GM23248 (cell line): ENCODE results near the gene SEMA4C. TPM values are rescaled to one million over a fixed set of nuclear protein-coding genes. Genes with fewer than 3 reads are reported as not detected.

ENCODE experiments used
- DNase-seq: peaks from one replicate; pipeline ENCODE4 v3.0.0-alpha.2; 2015
- H2AFZ ChIP-seq: fragments of 200-600 bp; sonication (generic); 2 replicates; pipeline ENCODE4 v1.6.1; 2016; ENCODE audit warnings: antibody characterized with exemption
- H3F3A ChIP-seq: fragments of 200-600 bp; sonication (generic); 2 replicates; pipeline ENCODE4 v1.6.1; 2016; ENCODE audit warnings: mild to moderate bottlenecking, antibody characterized with exemption, mixed run types; ENCODE audit not compliant: insufficient read depth
- H3K27ac ChIP-seq: fragments of 200-600 bp; sonication (generic); 2 replicates; pipeline ENCODE4 v1.5.1; 2016; ENCODE audit warnings: mild to moderate bottlenecking
- H3K27me3 ChIP-seq: fragments of 200-600 bp; sonication (generic); replicated peaks from 2 replicates; pipeline ENCODE4 v1.6.1; 2016; ENCODE audit warnings: mild to moderate bottlenecking; ENCODE audit not compliant: insufficient read depth
- H3K36me3 ChIP-seq: fragments of 200-600 bp; sonication (generic); 2 replicates; pipeline ENCODE4 v1.6.1; 2016; ENCODE audit warnings: low read depth, mild to moderate bottlenecking
- H3K4me1 ChIP-seq: fragments of 200-600 bp; sonication (generic); 2 replicates; pipeline ENCODE4 v1.6.1; 2016; ENCODE audit warnings: mild to moderate bottlenecking; ENCODE audit not compliant: insufficient read depth
- H3K4me2 ChIP-seq: fragments of 200-600 bp; sonication (generic); one replicate; pipeline ENCODE4 v1.6.1; 2016; ENCODE audit warnings: mild to moderate bottlenecking; ENCODE audit not compliant: unreplicated experiment
- H3K4me3 ChIP-seq: fragments of 200-600 bp; sonication (generic); 2 replicates; pipeline ENCODE4 v1.5.1; 2016; ENCODE audit warnings: mild to moderate bottlenecking
- H3K79me2 ChIP-seq: fragments of 200-600 bp; sonication (generic); 2 replicates; pipeline ENCODE4 v1.6.1; 2016; ENCODE audit warnings: mild to moderate bottlenecking; ENCODE audit not compliant: insufficient read depth
- H3K9ac ChIP-seq: fragments of 200-600 bp; sonication (generic); 2 replicates; pipeline ENCODE4 v1.6.1; 2016; ENCODE audit warnings: mild to moderate bottlenecking
- H3K9me2 ChIP-seq: fragments of 200-600 bp; sonication (generic); 2 replicates; pipeline ENCODE4 v1.6.1; 2016; ENCODE audit warnings: mixed run types, mild to moderate bottlenecking, moderate library complexity; ENCODE audit not compliant: insufficient read depth
- H3K9me3 ChIP-seq: fragments of 200-600 bp; sonication (generic); one replicate; pipeline ENCODE4 v1.6.1; 2017; ENCODE audit warnings: low read depth
- H4K20me1 ChIP-seq: fragments of 200-600 bp; sonication (generic); 2 replicates; pipeline ENCODE4 v1.6.0; 2016; ENCODE audit not compliant: insufficient read depth
- EZH2 ChIP-seq: fragments of 200-600 bp; sonication (generic); IDR thresholded peaks from 2 replicates; pipeline ENCODE4 v1.6.1; 2018; ENCODE audit warnings: antibody characterized with exemption, mild to moderate bottlenecking; ENCODE audit not compliant: insufficient read depth, poor library complexity, severe bottlenecking
- EZH2phosphoT487 ChIP-seq: fragments of 200-600 bp; sonication (generic); IDR thresholded peaks from 2 replicates; pipeline ENCODE4 v1.6.1; 2018; ENCODE audit warnings: antibody characterized with exemption, moderate library complexity, mild to moderate bottlenecking, low read depth; ENCODE audit not compliant: insufficient read depth
- WGBS, 2 experiments: methylation state at CpG; one replicate each; pipeline ENCODE4 v1.1.6; 2015 to 2017; ENCODE audit warnings: low lambda C conversion rate in 2 of 2, low coverage in 1 of 2; ENCODE audit errors: missing lambda C conversion rate in 2 of 2; 5-methylcytosine and 5-hydroxymethylcytosine counted together
- in situ Hi-C: fragments of 300-500 bp; cut with MboI; formaldehyde crosslinking; loops from 2 replicates; pipeline ENCODE4 v1.15.0; 2020
- polyA plus RNA-seq: library from polyadenylated mRNA; unstranded; fragments of >200 nt; fragmentation: Nextera tagmentation; extraction: Ambion mirVana; gene quantifications from 2 replicates; pipeline ENCODE4 v1.2.1, GENCODE V29; 2016
- total RNA-seq: library from RNA; depleted of rRNA; stranded (reverse); fragments of >200 nt; shearing (Covaris generic); gene quantifications from 2 replicates; pipeline ENCODE4 v1.2.3, GENCODE V29; 2014

SEMA4C gene
- total and polyA plus RNA-seq, 2 experiments from 2014 or later = 5.5 to 21.0 TPM

DNA sequence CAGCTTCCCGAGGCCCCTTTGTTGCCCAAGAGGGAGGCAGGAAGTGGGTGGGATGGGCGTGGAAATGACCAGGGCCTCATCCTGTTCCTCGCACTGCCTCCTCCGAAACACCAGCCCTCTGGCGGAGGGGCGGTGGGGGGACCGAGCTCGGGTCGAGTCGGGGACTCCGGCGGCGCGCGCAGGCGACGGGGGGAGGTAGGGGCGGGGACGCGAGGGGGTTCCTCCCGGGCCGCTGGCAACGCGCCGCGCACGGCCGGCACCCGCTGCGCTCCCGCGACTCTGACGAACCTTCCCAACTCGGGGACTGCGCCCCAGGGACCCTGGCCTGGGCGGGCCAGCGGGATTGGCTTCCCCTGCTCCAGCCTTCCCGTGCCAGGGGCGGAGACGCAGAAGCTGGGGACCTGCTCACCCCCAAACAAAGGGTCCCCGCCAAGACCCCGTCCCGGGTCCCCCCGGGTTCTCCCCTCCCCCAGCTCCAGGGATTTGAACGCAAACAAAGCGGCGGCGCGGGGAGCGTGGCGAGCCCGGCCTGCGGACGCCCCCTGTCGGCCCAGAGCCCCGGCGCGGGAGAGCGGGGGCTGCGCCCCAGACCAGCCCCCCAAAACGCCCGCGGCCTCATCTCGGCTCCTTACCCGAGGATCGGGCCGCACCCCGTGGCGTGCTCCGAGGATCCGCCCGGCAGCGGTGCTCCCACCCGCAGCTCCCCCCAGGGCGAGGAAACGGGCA is 1.2 kb downstream of the SEMA4C start:
- no peaks in the 10 kb centered on the region for H3K36me3 ChIP-seq
- H3K4me2 ChIP-seq = peak overlapping the region; percentile 99
- TF ChIP-seq EZH2 = no peak
- TF ChIP-seq EZH2phosphoT487 = no peak
- peaks cover 35% of the 10 kb centered on the region for H3K79me2 ChIP-seq
- DNase-seq = peak; percentile 92
- peak overlapping the region; percentile 78 for H2AFZ ChIP-seq
- H3K4me3 ChIP-seq = peak overlapping the region; percentile 86
- H3K9me2 ChIP-seq = no peaks in the 10 kb centered on the region
- no peaks in the 10 kb centered on the region for H3F3A ChIP-seq
- H3K9ac ChIP-seq = peak overlapping the region; percentile 95
- H3K27ac ChIP-seq = peak overlapping the region; percentile 75
- WGBS, 2 experiments = 1 to 2% methylated on average over 12 to 57 of the region's 76 CpGs
- H3K27me3 ChIP-seq = no peaks in the 10 kb centered on the region
- in situ Hi-C loops = loop anchor here (25.0 kb wide), 1 partner anchor 244 kb away; the partner anchor contains the start of gene ANKRD36
- H4K20me1 ChIP-seq = no peaks in the 10 kb centered on the region
- no peaks in the 10 kb centered on the region for H3K9me3 ChIP-seq
- H3K4me1 ChIP-seq = peaks cover 15% of the 10 kb centered on the region

DNA sequence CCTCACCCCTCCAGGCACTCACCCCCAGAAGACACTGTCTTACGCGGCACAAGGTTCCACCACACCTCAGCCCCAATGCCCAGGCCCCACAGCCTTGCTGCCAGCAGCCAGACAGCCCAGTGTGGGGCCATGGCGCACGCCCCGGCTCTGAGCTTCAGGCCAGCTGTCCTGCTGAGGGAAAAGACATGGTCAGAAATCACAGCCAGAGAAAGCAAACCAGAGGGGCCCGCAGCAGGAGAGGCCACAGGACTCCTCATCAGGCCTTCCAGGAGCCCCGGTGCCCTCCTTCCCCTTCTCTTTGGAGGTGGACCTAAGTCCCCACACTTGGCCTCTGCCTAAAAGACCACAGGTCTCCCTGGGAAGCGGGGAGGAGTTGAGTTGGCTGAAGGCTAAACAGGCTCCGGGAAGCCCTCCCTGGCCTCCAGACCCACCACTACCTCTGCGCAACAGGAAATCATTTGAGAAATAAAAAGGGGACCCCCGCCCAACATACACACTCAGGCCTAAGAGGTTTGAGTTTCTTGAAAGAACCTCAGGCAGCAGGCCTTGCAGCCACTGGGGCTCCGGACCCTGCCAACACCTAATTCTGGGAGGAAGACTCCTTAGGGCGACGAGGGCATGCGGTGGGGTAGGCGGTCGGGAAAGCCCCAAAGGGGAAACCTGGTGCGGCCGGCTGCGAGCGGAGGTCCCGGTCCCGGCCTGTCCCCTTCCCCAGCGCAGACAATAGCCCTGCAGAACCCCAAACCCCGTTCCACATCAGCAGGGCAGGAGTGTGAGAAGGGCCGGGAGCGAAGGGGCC is 1.9 kb downstream of the SEMA4C start:
- Histone ChIP-seq H3K9ac (peak overlapping the region; percentile 95), H3K79me2 (peaks cover 35% of the 10 kb centered on the region), H3K4me1 (peaks cover 7% of the 10 kb centered on the region), H2AFZ (peak overlapping the region; percentile 78), H3K9me3 (no peaks in the 10 kb centered on the region), H4K20me1 (no peaks in the 10 kb centered on the region), H3K27ac (peak overlapping the region; percentile 75), H3K4me3 (peak overlapping the region; percentile 86), H3K27me3 (no peaks in the 10 kb centered on the region), H3K9me2 (no peaks in the 10 kb centered on the region), H3K36me3 (peaks cover 6% of the 10 kb centered on the region; the same call in 1 of the 2 replicates), H3F3A (no peaks in the 10 kb centered on the region), H3K4me2 (peak overlapping the region; percentile 99)
- WGBS, 2 experiments = 5 to 6% methylated on average over 25 to 27 of the region's 27 CpGs
- in situ Hi-C loops = loop anchor here (25.0 kb wide), 1 partner anchor 244 kb away; the partner anchor contains the start of gene ANKRD36
- peak; percentile 63 for DNase-seq
- TF ChIP-seq EZH2phosphoT487 (no peak), EZH2 (no peak)

GRCh38 chr2:96866986-96867755 is 2.7 kb downstream of the SEMA4C start:
- Histone ChIP-seq H3K9me3 (no peaks in the 10 kb centered on the region), H4K20me1 (no peaks in the 10 kb centered on the region), H3K27me3 (no peaks in the 10 kb centered on the region), H3K4me1 (peaks cover 5% of the 10 kb centered on the region; the same call in 1 of the 2 replicates), H3K4me3 (peak overlapping the region; percentile 86), H3K79me2 (peaks cover 35% of the 10 kb centered on the region), H3K9ac (peak overlapping the region; percentile 95), H3F3A (no peaks in the 10 kb centered on the region), H3K27ac (peak overlapping the region; percentile 75), H2AFZ (peak overlapping the region; percentile 78), H3K4me2 (peak overlapping the region; percentile 99), H3K9me2 (no peaks in the 10 kb centered on the region), H3K36me3 (peaks cover 6% of the 10 kb centered on the region; the same call in 1 of the 2 replicates)
- 58 to 59% methylated on average over 22 of the region's 22 CpGs for WGBS, 2 experiments
- no peak for TF ChIP-seq EZH2
- no peak for TF ChIP-seq EZH2phosphoT487
- in situ Hi-C loops = loop anchor here (25.0 kb wide), 1 partner anchor 245 kb away; the partner anchor contains the start of gene ANKRD36
- no peak for DNase-seq

GRCh38 chr2:96866586-96866985 is 3.3 kb downstream of the SEMA4C start:
- peak overlapping the region; percentile 95; the same call in 1 of the 2 replicates for H3K9ac ChIP-seq
- WGBS, 2 experiments = 82 to 83% methylated on average over 7 to 8 of the region's 8 CpGs

More at GRCh38 chr2:96866586-96866985, 3.3 kb downstream of the SEMA4C start:
- in situ Hi-C loops = loop anchor here (25.0 kb wide), 1 partner anchor 246 kb away; the partner anchor contains the start of gene ANKRD36
- peak overlapping the region; percentile 86 for H3K4me3 ChIP-seq
- H3K27me3 ChIP-seq = no peaks in the 10 kb centered on the region
- peaks cover 35% of the 10 kb centered on the region for H3K79me2 ChIP-seq
- peaks cover 6% of the 10 kb centered on the region; the same call in 1 of the 2 replicates for H3K36me3 ChIP-seq
- no peak overlapping the region for H2AFZ ChIP-seq
- H3F3A ChIP-seq = no peaks in the 10 kb centered on the region
- no peak overlapping the region for H3K27ac ChIP-seq
- peaks cover 5% of the 10 kb centered on the region; the same call in 1 of the 2 replicates for H3K4me1 ChIP-seq
- TF ChIP-seq EZH2phosphoT487 (no peak), EZH2 (no peak)
- DNase-seq = no peak
- no peaks in the 10 kb centered on the region for H4K20me1 ChIP-seq
- H3K9me3 ChIP-seq = no peaks in the 10 kb centered on the region
- H3K9me2 ChIP-seq = no peaks in the 10 kb centered on the region
- peak overlapping the region; percentile 99 for H3K4me2 ChIP-seq
